ENCODE data around the gene FBXO5.

- TF ChIP-seq CTCF (optimal IDR thresholded peaks at IDR 0.05 in 1 of 3, IDR thresholded peaks at IDR 0.05 in 1 of 3, conservative IDR thresholded peaks at IDR 0.05 in 1 of 3; ENCODE audit: extremely low read depth in 1 of 3, insufficient read depth in 2 of 3, low read length in 3 of 3) (no peak), EZH2 (IDR thresholded peaks at IDR 0.05; ENCODE audit: low read length) (no peak)
Observed at GRCh38 chr6:152922706-152923105, 60.1 kb downstream of the FBXO5 start.
